Measurements from ENCODE around the gene CDKAL1.

The CDKAL1 gene

GRCh38 chr6:20684474-20684873 is 150.2 kb downstream of the CDKAL1 start:
- CTCF ChIA-PET = no interaction called here
- no peak for DNase-seq (ENCODE audit: extremely low spot score)
- TF ChIP-seq FOXK2 (IDR thresholded peaks at IDR 0.05) = no peak
- TF ChIP-seq ARNT (IDR thresholded peaks at IDR 0.05) = no peak
- TF ChIP-seq NFRKB (IDR thresholded peaks at IDR 0.05) = no peak
- no peak for TF ChIP-seq FOXM1 (IDR thresholded peaks at IDR 0.05; ENCODE audit: borderline replicate concordance)
- no peak for TF ChIP-seq SP1 (IDR thresholded peaks at IDR 0.05)
- TF ChIP-seq FOXA1 (IDR thresholded peaks at IDR 0.05) = no peak
- TF ChIP-seq HDGF (IDR thresholded peaks at IDR 0.05; ENCODE audit: borderline replicate concordance) = no peak
- TF ChIP-seq SUZ12 (IDR thresholded peaks at IDR 0.05) = no peak
- TF ChIP-seq TARDBP (IDR thresholded peaks at IDR 0.05) = no peak
- no peak for TF ChIP-seq BHLHE40 (IDR thresholded peaks at IDR 0.05; ENCODE audit: borderline replicate concordance)
- TF ChIP-seq LEF1 (IDR thresholded peaks at IDR 0.05; ENCODE audit: borderline replicate concordance) = no peak
- TF ChIP-seq CTBP1 (IDR thresholded peaks at IDR 0.05; ENCODE audit: borderline replicate concordance) = no peak
- TF ChIP-seq L3MBTL2 (conservative IDR thresholded peaks at IDR 0.05) = no peak
- TF ChIP-seq ELF4 (IDR thresholded peaks at IDR 0.05) = no peak
- TF ChIP-seq, protein P1, sequence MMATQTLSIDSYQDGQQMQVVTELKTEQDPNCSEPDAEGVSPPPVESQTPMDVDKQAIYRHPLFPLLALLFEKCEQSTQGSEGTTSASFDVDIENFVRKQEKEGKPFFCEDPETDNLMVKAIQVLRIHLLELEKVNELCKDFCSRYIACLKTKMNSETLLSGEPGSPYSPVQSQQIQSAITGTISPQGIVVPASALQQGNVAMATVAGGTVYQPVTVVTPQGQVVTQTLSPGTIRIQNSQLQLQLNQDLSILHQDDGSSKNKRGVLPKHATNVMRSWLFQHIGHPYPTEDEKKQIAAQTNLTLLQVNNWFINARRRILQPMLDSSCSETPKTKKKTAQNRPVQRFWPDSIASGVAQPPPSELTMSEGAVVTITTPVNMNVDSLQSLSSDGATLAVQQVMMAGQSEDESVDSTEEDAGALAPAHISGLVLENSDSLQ (IDR thresholded peaks at IDR 0.05) = no peak
- no peak for TF ChIP-seq ZNF384 (IDR thresholded peaks at IDR 0.05)
- POLR2A ChIA-PET = no interaction called here

- TF ChIP-seq FOXK2 (IDR thresholded peaks at IDR 0.05) (no peak), CTBP1 (IDR thresholded peaks at IDR 0.05; ENCODE audit: borderline replicate concordance) (no peak), ELF4 (IDR thresholded peaks at IDR 0.05) (no peak), FOXA1 (IDR thresholded peaks at IDR 0.05) (no peak)
- no peak for DNase-seq (ENCODE audit: extremely low spot score)
- ChIA-PET CTCF (no interaction called here), POLR2A (no interaction called here)
Observed at GRCh38 chr6:20686142-20686541, 151.9 kb downstream of the CDKAL1 start.

GRCh38 chr6:20687494-20687893 is 153.2 kb downstream of the CDKAL1 start:
- ChIA-PET CTCF (interaction anchor here (1.3 kb wide), 1 partner anchor 122 kb away, joined by 3 read pairs; no protein-coding TSS in a partner anchor), POLR2A (no interaction called here)
- DNase-seq (ENCODE audit: extremely low spot score) = no peak
- no peak for TF ChIP-seq BHLHE40 (IDR thresholded peaks at IDR 0.05; ENCODE audit: borderline replicate concordance)
- TF ChIP-seq FOXK2 (IDR thresholded peaks at IDR 0.05) = no peak
- no peak for TF ChIP-seq TARDBP (IDR thresholded peaks at IDR 0.05)
- TF ChIP-seq FOXM1 (IDR thresholded peaks at IDR 0.05; ENCODE audit: borderline replicate concordance) = no peak
- no peak for TF ChIP-seq FOXA1 (IDR thresholded peaks at IDR 0.05)
- no peak for TF ChIP-seq ARNT (IDR thresholded peaks at IDR 0.05)
- TF ChIP-seq, protein P1 (IDR thresholded peaks at IDR 0.05) = no peak
- TF ChIP-seq L3MBTL2 (conservative IDR thresholded peaks at IDR 0.05) = no peak
- TF ChIP-seq HDGF (IDR thresholded peaks at IDR 0.05; ENCODE audit: borderline replicate concordance) = no peak
- no peak for TF ChIP-seq ZNF384 (IDR thresholded peaks at IDR 0.05)
- TF ChIP-seq SUZ12 (IDR thresholded peaks at IDR 0.05) = no peak
- no peak for TF ChIP-seq LEF1 (IDR thresholded peaks at IDR 0.05; ENCODE audit: borderline replicate concordance)

DNA sequence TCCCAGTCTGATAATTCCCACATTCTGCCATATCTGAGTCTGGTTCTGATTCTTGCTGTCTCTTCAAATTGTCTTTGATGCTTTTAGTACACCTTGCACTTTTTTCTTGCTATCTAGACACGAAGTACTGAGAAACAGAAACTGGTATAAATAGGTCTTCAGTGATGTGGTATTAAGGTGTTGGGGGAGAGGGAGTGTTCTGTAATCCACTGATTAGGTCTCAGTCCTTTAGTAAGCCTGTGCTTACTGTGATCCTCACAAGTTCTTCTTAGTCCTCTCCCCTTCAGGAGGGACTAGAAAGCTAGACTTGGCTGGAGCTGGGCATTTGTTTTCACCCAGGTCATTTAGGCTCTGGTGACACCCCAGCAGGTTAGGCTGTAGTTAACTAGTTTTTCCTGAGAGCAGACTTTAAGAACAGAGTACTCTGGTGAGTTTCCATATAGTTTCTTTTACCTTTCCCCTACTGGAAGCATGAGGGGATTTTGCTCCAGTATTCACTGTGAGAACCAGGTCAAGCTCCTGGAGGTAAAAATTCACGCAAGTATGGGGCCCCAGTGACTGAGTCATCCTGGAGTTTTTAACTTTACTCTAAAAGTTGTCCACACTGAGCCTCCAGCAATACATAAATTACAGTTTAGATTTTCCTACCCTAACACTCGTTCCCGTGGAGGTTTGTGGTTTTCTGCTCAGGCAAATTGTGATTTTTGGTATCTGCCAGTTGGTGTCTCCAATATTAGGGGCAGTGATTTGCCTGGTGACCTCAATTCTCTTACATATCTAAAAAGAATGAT is 154.6 kb downstream of the CDKAL1 start:
- POLR2A ChIA-PET = no interaction called here
- TF ChIP-seq FOXM1 (IDR thresholded peaks at IDR 0.05; ENCODE audit: borderline replicate concordance) = no peak
- no peak for TF ChIP-seq SUZ12 (IDR thresholded peaks at IDR 0.05)
- TF ChIP-seq BHLHE40 (IDR thresholded peaks at IDR 0.05; ENCODE audit: borderline replicate concordance) = no peak
- TF ChIP-seq ELF4 (IDR thresholded peaks at IDR 0.05) = no peak
- DNase-seq (ENCODE audit: extremely low spot score) = no peak
- CTCF ChIA-PET = no interaction called here

- DNase-seq (ENCODE audit: extremely low spot score) = no peak
- POLR2A ChIA-PET = no interaction called here
- TF ChIP-seq L3MBTL2 (conservative IDR thresholded peaks at IDR 0.05) = no peak
- TF ChIP-seq BHLHE40 (IDR thresholded peaks at IDR 0.05; ENCODE audit: borderline replicate concordance) = no peak
- no peak for TF ChIP-seq FOXA1 (IDR thresholded peaks at IDR 0.05)
- TF ChIP-seq NFRKB (IDR thresholded peaks at IDR 0.05) = no peak
- no peak for TF ChIP-seq LEF1 (IDR thresholded peaks at IDR 0.05; ENCODE audit: borderline replicate concordance)
- TF ChIP-seq, protein P1 (IDR thresholded peaks at IDR 0.05) = no peak
- TF ChIP-seq TARDBP (IDR thresholded peaks at IDR 0.05) = no peak
- no peak for TF ChIP-seq SUZ12 (IDR thresholded peaks at IDR 0.05)
- no peak for TF ChIP-seq FOXK2 (IDR thresholded peaks at IDR 0.05)
- no peak for TF ChIP-seq ELF4 (IDR thresholded peaks at IDR 0.05)
- no peak for TF ChIP-seq CTBP1 (IDR thresholded peaks at IDR 0.05; ENCODE audit: borderline replicate concordance)
- TF ChIP-seq ARNT (IDR thresholded peaks at IDR 0.05) = no peak
- TF ChIP-seq ZNF384 (IDR thresholded peaks at IDR 0.05) = no peak
- TF ChIP-seq SP1 (IDR thresholded peaks at IDR 0.05) = no peak
- no peak for TF ChIP-seq FOXM1 (IDR thresholded peaks at IDR 0.05; ENCODE audit: borderline replicate concordance)
- CTCF ChIA-PET = no interaction called here
Observed at GRCh38 chr6:20691185-20691584, 156.9 kb downstream of the CDKAL1 start.

- CTCF ChIA-PET = no interaction called here
- POLR2A ChIA-PET = no interaction called here
- TF ChIP-seq ZNF384 (IDR thresholded peaks at IDR 0.05) = no peak
- TF ChIP-seq CTBP1 (IDR thresholded peaks at IDR 0.05; ENCODE audit: borderline replicate concordance) = no peak
- no peak for TF ChIP-seq TARDBP (IDR thresholded peaks at IDR 0.05)
- no peak for TF ChIP-seq BHLHE40 (IDR thresholded peaks at IDR 0.05; ENCODE audit: borderline replicate concordance)
- no peak for TF ChIP-seq SUZ12 (IDR thresholded peaks at IDR 0.05)
- no peak for TF ChIP-seq FOXM1 (IDR thresholded peaks at IDR 0.05; ENCODE audit: borderline replicate concordance)
- no peak for TF ChIP-seq HDGF (IDR thresholded peaks at IDR 0.05; ENCODE audit: borderline replicate concordance)
- no peak for TF ChIP-seq L3MBTL2 (conservative IDR thresholded peaks at IDR 0.05)
- TF ChIP-seq, protein P1 (IDR thresholded peaks at IDR 0.05) = no peak
- TF ChIP-seq SP1 (IDR thresholded peaks at IDR 0.05) = no peak
- no peak for DNase-seq (ENCODE audit: extremely low spot score)
Observed at GRCh38 chr6:20692023-20692422, 157.8 kb downstream of the CDKAL1 start.
